Stimulated activated CD4-positive, alpha-beta T cell treated with anti-CD3 and anti-CD28 coated beads, TNF-alpha, amount 100 ng/mL, for 1 hour (primary cell): Measurements from ENCODE around the gene SUN3.

Experiments used
- DNase-seq, 3 donors: peaks; one replicate each; pipeline ENCODE4 v3.0.0-alpha.2; 2020; ENCODE audit warnings: low read depth in 3 of 3, low spot score in 1 of 3

SUN3 gene, protein sequence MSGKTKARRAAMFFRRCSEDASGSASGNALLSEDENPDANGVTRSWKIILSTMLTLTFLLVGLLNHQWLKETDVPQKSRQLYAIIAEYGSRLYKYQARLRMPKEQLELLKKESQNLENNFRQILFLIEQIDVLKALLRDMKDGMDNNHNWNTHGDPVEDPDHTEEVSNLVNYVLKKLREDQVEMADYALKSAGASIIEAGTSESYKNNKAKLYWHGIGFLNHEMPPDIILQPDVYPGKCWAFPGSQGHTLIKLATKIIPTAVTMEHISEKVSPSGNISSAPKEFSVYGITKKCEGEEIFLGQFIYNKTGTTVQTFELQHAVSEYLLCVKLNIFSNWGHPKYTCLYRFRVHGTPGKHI

DNA sequence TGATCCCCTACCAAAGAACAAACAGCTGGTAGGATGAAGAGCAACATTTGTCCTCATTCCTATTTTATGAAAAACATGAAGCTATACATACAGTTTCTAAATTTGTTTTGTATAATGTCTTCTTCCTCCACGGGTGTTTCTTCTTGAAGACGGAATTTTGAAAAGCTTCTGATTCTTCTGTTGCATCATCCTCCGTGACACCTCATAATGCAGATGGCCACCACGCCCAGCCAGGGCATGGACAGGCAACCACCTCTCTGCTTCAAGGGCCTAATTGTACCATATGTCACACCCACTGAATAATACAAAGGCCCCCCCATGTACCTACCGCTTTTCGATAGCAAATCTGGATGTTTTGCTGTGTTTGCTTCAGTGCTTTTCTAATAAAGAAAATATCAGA lies at the start of gene SUN3:
TSS of gene SUN3 (minus strand) at position 170 of the 400 bp plus-strand sequence. CDS start at position 1, 169 bp downstream.
- no peak for DNase-seq

DNA sequence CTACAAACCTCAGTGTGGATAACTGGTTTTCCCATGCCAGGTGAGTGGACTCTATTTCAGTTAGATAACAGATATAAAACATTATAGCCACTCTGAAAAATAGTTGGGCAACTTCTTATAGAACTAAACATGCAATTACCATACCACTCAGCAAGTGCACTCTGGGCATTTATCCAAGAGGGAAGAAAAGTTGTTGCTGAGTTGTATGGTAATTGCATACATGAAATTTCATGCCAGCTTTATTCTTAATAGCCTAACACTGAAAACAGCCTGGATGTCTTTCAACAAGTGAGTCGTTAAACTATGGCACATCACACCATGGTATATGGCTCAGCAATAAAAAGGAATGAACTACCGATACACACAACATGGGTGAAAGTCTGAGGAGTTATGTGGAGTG lies 49.6 kb upstream of the SUN3 start:
- no peak for DNase-seq

DNA sequence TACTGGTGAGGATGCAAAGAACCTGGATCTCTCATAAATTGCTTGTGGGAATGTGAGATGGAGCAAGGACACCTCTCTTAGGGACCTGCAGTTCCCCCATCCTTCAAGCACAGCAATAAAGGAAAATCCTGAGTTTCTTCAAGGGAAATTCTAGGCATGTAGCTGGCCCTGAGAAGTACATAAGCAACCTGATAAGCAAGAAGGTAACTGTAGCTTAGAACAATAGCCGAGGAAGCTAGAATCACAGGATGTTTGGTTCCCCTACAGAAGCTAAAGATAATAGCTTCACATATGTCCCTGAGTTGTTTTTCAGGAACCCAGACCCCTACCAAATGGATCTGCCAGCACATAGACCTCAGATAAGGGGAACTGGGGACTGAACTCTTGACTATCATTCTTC lies 48.5 kb upstream of the SUN3 start:
- no peak for DNase-seq

DNA sequence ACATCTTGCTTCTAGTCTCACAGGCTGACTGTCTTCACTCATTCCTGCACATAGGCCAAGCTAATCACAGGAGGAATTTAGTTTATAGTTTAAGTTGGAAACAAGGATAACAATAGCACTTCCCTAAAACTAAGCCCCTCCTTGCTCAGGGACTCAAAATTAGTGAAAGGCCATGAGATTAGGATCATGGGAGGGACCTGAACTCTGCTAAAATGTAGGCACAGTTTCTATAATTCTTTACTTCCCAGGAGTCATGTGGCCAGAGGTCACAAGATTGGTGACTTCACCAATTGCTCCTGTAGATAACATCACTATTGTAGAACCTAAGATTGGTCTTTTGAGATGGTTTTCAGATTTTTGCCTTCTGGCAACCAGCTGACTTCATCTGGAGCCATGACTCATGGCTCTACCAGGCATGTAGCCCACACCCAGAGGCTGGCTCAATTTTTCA lies 45.3 kb upstream of the SUN3 start:
- DNase-seq, result no peak

DNA sequence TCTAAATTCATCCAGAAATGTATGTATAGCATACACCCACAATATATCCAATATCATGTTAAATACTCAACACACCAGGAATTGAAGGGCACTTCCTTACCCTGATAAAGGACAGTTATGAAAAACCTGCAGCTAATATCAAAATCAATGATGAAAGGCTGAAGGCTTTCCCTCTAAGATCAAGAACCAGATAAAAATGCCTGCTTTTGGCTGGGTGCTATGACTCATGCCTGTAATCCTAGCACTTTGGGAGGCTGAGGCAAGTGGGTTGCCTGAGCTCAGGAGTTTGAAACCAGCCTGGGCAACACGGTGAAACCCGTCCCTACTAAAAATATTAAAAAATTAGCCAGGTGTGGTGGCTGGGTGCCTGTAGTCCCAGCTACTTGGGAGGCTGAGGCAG lies 38.6 kb upstream of the SUN3 start:
- DNase-seq, result no peak

DNA sequence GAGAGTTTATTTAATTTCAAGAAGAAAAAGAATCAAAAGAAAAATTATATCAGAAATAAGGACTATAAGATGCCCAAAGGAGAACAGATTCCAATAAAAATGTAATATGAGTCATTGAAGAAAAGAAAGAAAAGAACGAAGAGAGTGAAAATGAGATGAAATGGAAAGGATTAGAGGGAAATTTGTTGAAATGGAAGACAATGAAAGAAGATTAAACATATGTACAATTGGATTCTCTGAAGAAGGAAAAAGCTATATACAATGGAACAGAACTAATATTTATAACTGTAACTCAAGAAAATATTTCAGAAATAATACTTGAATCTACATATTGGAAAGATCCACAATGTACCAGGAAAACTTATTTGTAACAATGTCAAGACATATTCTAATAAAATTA lies 35.1 kb upstream of the SUN3 start:
- no peak for DNase-seq

DNA sequence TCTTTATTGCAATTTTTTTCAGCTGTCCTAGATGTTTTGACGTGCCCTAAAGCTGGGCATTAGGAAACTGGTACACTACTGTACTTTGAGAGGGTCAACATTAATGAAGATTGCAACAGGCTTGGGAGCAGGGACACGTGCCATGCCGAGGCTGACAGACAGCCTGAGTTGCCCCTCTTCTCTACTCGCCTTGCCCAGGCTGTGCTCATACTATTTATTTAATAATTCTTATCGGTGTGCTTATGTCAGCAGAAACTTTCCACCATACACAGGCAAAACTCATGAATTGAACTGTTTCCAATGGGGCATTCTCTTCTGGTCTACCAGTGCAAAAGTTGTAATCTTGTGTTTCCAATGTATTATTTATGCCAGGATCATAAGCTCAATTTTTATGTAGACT lies 30.8 kb upstream of the SUN3 start:
- DNase-seq, result no peak

DNA sequence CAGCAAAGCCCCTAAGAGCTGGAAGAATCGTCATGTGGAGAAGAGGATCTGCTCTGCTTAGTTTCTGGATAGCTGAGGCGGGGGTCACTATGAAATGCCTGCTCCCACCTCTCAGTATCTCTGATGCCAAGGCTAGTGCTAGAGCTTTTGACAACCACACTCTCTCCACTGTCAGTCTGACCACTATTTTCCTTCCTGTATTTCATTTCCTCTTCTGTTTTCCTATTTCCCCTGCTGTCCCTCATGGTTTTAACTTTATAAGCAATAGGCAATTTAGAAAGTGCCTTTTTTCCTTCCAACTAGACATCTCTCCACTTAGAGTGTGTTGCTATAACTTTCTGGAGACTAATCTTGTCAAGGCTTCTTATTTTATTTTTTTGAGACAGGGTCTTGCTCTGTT lies 30.1 kb upstream of the SUN3 start:
- DNase-seq, result no peak

DNA sequence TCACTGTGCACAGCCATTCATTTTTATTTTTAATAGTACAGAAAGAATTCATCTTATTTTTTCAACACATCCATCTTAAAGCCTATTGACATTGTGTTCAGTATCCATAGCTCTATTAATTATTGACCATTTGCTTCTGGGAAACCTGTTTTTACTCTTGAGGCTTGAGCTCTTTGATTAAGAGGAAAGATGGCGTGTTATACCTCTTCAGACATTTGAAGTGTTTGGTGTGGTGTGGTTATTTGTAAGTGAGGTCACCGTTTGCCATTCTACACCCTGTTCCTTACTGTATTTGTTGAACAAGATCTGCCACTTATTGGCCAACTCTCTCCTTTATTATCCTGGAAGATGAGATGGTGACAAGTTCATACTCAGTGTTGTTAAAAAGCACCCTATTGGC lies 24.8 kb upstream of the SUN3 start:
- DNase-seq, result no peak

DNA sequence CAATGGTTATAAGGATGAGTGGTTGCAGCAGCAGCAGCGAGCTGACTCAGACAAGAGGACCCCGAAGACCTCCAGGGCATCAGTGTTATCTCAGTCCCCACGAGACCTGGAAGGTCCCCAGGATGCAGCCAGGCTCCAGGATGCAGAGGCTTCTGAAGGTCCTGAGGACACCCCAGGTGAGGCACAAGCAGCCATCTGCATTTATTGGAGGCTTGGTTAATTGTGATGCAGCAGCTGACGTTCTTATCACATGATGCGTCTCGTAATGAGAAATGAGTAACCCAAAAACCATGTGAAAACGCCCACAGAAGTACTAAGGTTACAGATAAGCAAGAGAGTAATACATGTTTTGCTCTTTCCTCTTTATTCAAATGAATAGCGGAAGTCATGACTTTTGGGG lies 23.8 kb upstream of the SUN3 start:
- DNase-seq, result no peak

DNA sequence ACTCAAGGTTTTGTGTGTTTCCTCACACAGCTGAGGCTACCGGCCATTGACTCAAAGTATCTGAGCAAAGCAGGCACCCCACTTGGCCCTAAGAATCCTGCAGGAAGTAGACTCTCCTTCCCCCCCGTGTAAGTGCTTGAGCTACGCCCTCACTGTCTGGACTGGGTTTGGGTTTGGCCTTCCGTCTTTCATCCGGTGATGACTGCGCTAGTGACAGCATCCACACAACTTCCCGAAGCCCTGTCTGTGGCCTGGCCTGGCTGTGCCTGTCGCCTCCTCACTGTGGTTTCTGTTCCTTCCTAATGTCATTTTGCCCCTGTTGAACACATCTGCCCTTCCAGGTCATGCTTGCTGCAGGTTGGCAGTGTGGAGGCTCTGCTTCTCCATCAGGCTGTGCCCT lies 20.9 kb upstream of the SUN3 start:
- DNase-seq, result no peak

DNA sequence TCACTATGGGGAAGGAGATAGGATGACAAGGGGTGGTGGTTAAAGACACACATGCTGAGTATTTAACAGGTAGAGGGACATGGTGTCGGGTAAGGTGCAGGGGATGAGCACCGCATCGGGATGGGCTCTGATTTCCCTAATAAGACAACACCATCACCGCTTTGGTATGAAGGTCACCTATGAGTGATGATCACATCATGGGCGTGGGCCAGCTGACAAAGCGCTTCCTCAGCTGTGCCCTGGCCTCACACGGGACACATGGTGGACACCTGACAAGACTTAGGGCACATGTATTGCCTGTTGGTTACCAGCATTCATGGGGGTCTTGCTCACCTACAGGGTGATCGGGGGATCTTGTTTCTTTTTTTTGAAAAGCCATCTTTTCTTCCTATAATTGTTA lies 19.2 kb upstream of the SUN3 start:
- DNase-seq, result no peak

DNA sequence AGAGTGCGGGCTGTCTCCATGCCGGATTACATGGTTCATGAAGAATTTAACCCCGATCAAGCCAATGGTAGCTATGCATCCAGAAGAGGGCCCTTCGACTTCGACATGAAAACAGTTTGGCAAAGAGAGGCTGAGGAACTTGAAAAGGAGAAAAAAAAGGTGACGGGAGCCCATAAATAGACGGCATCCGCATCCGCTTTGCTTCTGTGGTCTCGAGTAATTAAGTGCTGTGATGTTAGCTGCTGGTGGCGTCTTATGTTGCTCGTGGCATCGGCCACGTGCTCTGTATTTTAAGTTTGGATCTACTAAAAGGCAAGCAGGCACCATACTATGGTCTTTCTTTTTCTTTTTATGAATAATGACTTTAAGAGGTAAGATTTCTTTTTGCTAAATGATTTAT lies 17.6 kb upstream of the SUN3 start:
- no peak for DNase-seq

DNA sequence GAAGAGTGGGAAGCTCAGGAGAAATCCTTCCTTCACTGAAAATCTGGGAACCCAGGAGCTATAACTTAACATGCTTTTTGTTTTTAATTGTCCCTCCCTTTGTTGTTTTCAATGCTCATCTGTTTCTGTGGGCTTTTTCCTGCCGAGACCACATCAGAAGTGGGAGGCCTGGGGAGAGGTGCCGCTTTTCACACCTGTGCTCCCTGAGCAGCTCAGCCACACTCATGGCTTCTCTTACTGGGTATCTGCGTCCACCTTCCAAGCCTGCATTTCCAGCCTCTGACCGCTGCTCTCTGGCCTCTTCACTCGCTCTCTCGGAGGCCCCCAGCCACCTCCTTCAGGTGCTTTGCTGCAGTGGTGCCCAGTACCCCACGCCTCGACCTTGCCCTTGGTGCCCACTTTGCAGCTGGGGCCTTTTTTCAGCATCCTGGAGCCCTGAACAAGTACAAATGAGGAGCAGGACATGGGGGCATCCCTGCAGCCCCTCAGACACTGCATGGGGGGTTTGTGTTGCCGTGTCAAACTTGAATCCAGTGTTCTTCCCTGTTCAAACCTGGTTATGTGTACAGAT lies 16.4 kb upstream of the SUN3 start:
- DNase-seq, result no peak

DNA sequence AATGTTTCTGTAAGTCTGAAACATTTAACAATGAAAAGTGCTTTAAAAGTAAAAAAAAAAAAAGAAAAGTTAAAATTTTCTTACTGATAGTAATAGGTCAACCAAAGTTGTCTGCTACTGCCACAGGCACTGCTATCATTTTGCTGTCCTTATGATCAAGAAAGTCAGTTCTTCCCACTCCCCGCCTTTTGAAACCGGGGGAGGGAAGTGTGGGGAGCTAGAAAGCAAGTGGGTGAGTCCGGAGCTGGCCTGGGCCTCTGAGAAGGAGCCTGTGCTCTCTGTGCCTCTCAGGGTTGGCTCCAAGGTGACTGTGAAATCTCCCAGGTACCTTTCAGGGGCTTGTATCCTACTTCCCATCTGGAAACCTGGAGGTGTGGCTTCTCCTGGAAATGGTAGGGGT lies 13.7 kb upstream of the SUN3 start:
- DNase-seq, result no peak

DNA sequence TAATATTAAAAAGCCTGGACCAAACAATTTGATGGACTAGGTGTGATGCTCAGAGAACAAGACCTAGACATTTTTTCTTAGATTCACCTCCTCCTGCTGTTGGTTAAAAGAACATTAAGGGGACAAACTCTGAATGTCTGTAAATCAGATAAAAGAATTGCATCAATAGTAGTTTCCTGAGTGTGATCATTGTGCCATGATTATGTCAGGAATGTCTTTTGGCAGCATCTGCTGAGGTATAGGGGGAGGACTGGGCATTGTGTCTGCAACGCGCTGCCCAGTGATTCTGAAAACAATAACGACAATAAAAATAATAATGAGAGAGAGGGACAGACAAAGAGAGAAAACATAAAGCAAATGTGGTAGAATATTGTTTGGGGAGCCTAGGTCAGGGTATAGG lies 13.3 kb upstream of the SUN3 start:
- DNase-seq, result no peak

DNA sequence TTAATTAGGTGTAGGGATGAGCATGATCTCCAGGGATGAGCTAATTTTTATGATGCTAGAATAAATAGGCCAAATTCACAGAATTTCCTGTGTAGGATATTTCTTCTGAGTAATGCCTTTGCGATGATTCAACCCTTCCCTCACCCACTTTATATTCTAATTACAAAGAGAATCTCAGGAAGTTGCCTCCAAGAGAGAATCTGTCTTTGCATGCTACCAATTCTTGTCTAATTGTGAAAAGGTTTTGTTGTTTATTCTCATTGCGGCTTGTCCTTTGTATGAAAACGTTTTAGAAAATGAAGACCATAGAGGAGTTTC lies 12.7 kb upstream of the SUN3 start:
- no peak for DNase-seq

DNA sequence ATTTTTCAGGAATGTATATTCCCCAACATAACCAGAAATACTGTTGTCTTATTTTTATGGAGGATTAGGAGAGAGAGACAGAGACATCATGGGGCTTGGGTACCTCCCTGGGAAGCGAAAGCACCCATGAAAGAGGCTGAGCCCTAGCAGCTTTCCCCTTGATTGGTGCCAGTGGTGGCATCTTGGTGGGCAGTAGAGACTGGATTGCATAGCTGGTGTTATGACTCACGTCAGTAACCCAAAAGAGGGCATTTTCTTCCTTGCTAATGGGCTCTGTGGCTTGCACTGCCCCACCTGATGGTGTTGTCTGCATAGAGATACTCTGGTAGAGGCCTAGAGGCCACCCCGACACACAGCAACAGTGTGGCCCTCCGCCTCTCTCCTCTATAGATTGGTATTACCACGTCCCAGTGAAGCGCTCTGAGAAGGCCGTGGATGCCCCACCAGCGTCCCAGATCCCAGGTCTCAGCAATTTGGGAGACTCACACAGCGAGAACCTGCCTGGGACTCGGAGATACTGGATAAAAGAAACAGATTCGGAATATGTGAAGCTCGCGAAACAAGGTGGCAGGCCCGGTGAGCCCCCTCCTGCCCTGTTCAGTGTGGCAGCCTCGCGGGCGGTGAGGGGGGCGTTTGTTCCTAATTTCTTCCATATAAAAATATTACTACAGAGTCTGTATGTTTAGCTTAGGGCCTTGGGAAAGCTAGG lies 12.2 kb upstream of the SUN3 start:
- DNase-seq, result no peak

DNA sequence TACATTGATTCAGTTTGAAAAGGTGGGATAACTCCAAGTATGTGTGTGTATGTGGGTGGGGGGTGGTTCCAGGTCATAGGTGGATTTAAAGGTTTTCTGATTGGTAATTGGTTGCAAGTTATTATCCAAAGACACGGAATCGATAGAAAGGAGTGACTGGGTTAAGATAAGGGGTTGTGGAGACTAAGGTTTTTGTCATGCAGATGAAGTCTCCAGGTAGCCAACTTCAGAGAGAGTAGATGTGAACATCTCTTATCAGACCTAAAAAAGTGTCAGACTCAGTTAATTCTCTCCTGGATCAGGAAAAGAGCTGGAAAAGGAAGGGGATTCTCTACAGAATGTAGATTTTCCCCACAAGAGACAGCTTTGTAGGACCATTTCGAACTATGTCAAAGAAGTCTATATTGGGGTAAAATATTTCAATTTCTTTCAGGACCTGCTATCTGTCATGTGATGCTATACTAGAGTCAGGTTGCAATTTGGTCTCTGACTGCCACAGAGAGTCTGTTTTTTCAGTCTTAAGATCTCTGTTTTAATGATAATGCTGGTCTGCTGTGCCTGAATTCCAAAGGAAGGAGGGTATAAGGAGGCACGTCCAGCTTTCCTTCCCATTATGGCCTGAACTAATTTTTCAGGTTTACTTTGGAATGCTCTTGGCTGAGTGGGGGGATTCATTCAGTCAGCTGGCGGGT lies 10.1 kb upstream of the SUN3 start:
- no peak for DNase-seq

DNA sequence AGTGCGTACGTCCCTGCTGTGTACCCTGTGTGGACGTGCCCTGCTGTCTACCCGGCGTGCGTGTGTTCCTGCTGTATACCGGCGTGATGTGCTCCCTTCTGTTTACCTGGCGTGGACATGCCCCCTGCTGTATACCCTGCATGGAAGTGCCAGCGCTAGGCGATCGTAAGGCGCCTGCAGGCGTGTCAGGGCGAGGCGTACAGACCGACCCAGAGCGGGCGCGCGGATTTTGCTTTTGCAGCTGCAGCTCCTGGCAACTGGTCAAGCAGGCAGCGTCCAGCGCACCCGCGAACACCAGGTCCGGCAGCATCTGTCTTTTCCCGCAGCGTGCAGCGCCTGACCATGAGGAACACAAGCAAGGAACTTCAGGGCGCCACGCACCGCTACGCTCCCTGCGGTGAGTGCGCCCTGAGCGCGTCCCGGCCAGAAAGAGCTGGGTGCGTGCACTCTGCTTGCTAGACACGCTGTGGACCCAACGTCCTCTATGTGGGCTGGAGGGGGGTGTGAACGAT lies 7.1 kb upstream of the SUN3 start:
- DNase-seq, result no peak

DNA sequence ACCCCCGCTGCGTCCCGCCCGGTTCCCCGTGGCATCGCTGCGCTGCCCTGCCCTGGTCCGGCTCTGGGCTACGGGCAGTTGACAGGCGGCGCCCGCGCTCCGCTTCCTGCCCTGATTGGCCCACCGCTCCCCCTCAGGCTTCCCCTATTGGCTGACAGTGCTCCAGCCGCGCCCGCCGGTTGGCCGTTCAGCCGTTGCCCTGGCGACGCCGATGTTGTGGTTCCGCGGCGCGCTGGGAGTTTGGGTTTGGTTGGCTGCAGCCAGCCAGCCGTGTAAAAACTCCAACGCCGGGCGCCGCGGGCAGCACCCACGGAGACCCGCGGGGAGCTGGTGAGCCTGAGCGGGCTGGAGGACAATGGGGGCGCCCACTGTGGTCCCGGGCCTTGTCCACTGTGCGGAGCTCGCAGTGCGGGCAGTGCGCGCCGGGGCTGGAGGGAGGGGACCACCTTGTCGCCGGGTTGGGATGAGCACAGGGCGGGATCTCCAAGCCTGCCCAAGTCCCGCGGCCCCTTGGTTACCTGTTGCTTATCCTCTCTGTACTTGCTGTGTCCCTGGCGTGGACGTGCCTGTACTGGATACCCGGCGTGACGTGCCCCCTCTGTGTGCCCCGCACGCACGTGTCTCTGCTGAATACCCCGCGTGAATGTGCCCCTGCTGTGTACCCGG lies 6.5 kb upstream of the SUN3 start, which contains the start of gene C7orf57:
TSS of gene C7orf57 (plus strand) at position 243 of the 666 bp plus-strand sequence. CDS start 766 bp downstream, outside the sequence.
- peak; percentile 69 to 72 (median 71) for DNase-seq
